Cerebellar cortex (tissue), 1 donor: Measurements from ENCODE around the gene APBA2.
A peak's percentile ranks its signal among the peaks of the same experiment; 100 is the strongest.

Experiments used
- DNase-seq: peaks from one replicate; pipeline ENCODE4 v3.0.0-alpha.2; 2015; ENCODE audit warnings: low spot score

Gene APBA2

GRCh38 chr15:29058903-29059539 is 173.2 kb downstream of the APBA2 start:
- DNase-seq = no peak

- peak; percentile 32 for DNase-seq
Observed at GRCh38 chr15:29059871-29060640, 174.3 kb downstream of the APBA2 start.

- DNase-seq = no peak
Observed at GRCh38 chr15:29061746-29062145, 176.0 kb downstream of the APBA2 start.

GRCh38 chr15:29062179-29062591 is 176.4 kb downstream of the APBA2 start:
- DNase-seq = no peak

GRCh38 chr15:29062626-29063025 is 176.9 kb downstream of the APBA2 start:
- no peak for DNase-seq

- no peak for DNase-seq
Observed at GRCh38 chr15:29063646-29064045, 177.9 kb downstream of the APBA2 start.

GRCh38 chr15:29064290-29064689 is 178.5 kb downstream of the APBA2 start:
- no peak for DNase-seq

- DNase-seq = no peak
Observed at GRCh38 chr15:29064731-29065130, 179.0 kb downstream of the APBA2 start.

- DNase-seq = no peak
Observed at GRCh38 chr15:29065571-29065970, 179.8 kb downstream of the APBA2 start.

GRCh38 chr15:29066310-29066709 is 180.5 kb downstream of the APBA2 start:
- no peak for DNase-seq

- DNase-seq = no peak
Observed at GRCh38 chr15:29066838-29067237, 181.1 kb downstream of the APBA2 start.

GRCh38 chr15:29067949-29068348 is 182.2 kb downstream of the APBA2 start:
- DNase-seq = no peak

GRCh38 chr15:29070471-29071231 is 184.9 kb downstream of the APBA2 start:
- DNase-seq = peak; percentile 30

- DNase-seq = peak; percentile 76
Observed at GRCh38 chr15:29071232-29071881, 185.6 kb downstream of the APBA2 start.

GRCh38 chr15:29071882-29072273 is 186.1 kb downstream of the APBA2 start:
- DNase-seq = peak; percentile 28

- no peak for DNase-seq
Observed at GRCh38 chr15:29072444-29072843, 186.7 kb downstream of the APBA2 start.

GRCh38 chr15:29074045-29074444 is 188.3 kb downstream of the APBA2 start:
- no peak for DNase-seq

GRCh38 chr15:29078541-29078940 is 192.8 kb downstream of the APBA2 start:
- DNase-seq = no peak

GRCh38 chr15:29079479-29079878 is 193.7 kb downstream of the APBA2 start:
- no peak for DNase-seq

- no peak for DNase-seq
Observed at GRCh38 chr15:29081781-29082180, 196.0 kb downstream of the APBA2 start.

GRCh38 chr15:29083161-29083560 is 197.4 kb downstream of the APBA2 start:
- no peak for DNase-seq

GRCh38 chr15:29083858-29084257 is 198.1 kb downstream of the APBA2 start:
- DNase-seq = no peak
